GM18861 (cell line): ENCODE data around the gene SV2A.
"Not testable (repeated sequence)": the region's sequence is repeated elsewhere in the genome, so short reads cannot be mapped to it uniquely, and the experiment has no call there.

Source experiments
- ATAC-seq: cut with Tn5 transposase; IDR thresholded peaks from one replicate; pipeline ENCODE4 v1.9.1; 2021; ENCODE audit not compliant: unreplicated experiment

SV2A gene

GRCh38 chr1:149887456-149888246 lies 30.0 kb downstream of the SV2A start:
- ATAC-seq, result peak; percentile 33

DNA sequence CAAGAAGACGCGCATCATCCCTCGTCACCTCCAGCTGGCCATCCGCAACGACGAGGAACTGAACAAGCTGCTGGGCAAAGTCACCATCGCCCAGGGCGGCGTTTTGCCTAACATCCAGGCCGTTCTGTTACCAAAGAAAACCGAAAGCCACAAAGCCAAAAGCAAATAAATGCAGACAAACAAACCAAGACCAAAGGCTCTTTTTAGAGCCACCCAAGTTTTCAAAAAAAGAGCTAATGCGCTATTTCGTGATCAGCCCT lies 30.5 kb downstream of the SV2A start:
- not testable (repeated sequence) for ATAC-seq

DNA sequence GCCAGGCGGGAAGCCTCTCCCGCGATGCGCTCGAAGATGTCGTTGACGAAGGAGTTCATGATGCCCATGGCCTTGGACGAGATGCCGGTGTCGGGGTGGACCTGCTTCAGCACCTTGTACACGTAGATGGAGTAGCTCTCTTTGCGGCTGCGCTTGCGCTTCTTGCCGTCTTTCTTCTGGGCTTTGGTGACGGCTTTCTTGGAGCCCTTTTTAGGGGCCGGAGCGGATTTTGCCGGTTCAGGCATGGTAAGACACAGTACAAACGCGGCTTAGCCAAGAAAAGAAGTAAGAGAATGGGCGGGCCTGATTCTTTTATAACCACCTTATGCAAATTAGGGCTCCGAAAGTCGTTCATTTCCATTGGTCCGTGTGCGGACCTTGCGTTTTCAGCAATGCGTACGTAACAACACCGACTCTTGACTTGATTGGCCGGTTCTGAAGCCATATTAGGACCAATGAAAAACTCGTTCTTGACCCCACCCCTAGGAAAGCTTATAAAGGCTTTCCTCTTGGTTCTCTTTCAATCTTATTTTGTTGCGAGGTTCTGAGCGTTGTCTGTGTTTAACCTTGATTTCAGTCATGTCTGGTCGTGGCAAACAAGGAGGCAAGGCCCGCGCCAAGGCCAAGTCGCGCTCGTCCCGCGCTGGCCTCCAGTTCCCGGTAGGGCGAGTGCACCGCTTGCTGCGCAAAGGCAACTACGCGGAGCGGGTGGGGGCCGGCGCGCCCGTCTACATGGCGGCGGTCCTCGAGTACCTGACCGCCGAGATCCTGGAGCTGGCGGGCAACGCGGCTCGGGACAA lies 31.0 kb downstream of the SV2A start:
- ATAC-seq, result peak; percentile 55

DNA sequence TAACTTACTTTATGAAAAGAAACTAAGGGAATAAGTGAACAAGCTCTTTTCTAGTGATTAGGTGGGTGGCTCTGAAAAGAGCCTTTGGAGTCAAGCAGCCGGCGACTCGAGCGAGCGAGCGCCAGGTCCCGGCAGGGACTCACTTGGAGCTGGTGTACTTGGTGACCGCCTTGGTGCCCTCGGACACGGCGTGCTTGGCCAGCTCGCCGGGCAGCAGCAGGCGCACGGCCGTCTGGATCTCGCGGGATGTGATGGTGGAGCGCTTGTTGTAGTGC lies 31.6 kb downstream of the SV2A start:
- ATAC-seq, result not testable (repeated sequence)

DNA sequence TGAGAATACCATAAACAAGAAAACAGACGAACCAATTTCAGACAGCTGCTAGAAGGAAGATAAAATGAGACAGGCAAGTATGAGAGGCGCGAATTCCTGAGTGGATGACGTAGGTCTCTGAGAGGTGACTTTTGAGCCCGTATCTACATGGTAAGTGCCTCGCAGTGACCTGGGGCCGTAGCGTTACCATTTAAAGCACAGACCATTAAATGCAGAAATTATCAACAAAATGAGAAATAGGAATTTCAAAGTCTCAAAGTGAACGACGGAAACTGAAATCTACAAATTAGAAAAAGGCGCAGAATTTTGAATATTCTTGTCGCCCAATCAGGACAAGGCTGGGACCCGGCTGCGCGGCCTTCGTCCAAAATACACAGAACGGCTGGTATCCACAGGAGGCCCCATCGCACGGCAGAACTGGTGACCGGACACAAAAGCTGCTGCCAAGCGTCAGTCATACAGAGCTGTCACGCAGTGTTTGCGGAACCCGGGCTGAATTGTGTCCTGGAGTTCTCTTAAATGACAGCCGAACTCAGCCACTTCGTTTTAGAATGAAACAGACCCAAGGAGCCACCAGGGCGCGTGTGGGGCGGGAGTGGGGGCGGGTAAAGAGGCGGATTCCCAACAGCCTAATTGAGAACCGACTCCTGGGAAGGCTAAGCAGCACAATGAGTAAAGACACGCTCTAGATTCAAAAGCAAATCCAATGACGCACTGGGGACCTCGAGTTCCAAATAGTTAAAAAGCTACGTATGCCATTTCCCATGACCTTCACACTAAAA lies 32.1 kb downstream of the SV2A start:
- ATAC-seq, result no peak

- ATAC-seq, result no peak
Observed at GRCh38 chr1:149884433-149885338, 33.0 kb downstream of the SV2A start.

GRCh38 chr1:149883598-149884247 lies 33.9 kb downstream of the SV2A start:
- ATAC-seq, result no peak

GRCh38 chr1:149881876-149882275 lies 35.8 kb downstream of the SV2A start:
- ATAC-seq, result no peak

DNA sequence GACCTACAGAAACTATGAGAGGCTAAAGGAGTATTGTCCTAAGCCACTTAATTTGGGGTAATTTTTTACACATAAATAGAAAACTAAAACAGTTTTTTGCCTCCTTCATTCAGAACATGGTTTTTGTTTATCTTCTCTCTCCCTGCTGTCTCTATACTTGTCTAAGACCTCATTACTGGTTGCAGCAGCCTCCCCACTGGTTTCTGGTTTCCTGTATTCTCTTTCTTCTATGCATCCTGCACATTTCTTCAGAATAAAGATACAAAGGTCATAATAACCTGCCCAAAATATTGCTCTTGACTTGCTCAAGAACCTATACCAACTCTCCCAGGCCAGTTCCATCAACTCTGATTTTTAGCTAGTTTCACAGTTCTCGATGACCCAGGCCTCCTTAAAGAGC lies 38.1 kb downstream of the SV2A start:
- ATAC-seq, result no peak

DNA sequence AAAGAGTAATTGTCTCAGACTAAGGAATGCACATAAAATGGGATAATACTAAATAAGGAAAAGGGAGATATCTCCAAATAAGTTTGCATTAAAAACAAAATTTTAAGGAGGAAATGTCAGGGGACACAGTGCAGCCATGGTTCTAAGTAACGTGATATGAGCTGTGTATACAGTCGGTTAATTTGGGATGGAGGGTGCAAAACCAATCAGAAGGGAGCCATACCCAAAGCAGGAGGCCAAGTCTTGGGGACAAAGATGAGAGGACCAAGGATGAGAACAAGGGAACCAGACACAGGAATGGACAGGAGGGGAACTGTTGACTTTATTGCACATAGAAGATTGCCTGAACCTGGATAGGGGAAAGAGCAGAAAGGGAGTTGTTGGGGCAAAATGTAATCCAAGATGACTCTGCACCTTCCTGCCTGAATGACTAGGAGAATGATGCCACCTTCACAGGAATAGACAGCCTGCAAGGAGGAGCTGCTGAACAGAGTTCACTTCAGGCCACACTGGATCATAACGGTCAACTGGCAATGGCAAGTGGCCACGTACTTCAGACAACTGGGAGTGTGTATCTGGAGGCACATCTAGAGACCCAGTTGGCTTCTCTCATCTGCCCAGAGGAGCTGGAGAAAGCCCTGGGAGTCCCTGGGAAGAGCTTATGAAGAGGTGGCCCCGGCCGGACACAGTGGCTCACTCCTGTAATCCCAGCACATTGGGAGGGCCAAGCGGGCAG lies 40.3 kb downstream of the SV2A start:
- no peak for ATAC-seq

DNA sequence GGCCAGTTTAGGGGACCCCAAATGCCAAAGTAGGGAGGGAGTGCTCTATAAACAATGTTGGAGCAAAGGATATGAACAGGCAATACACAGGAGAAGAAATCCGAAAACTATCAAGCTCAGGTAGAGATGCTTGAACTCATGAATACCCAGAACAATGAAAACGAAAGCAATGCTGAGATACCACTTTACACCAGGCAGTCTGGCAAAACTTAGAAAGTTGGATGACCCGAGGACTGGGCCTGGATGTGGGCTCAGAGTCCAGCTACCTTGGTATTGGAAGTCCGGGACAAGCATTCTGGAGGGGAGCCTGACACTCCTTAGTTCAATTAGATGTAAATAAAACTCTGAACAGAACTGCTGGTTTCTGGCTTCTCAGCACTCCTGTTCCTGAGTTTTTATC lies 44.6 kb downstream of the SV2A start:
- not testable (repeated sequence) for ATAC-seq

GRCh38 chr1:149866887-149867286 lies 50.8 kb downstream of the SV2A start:
- not testable (repeated sequence) for ATAC-seq

DNA sequence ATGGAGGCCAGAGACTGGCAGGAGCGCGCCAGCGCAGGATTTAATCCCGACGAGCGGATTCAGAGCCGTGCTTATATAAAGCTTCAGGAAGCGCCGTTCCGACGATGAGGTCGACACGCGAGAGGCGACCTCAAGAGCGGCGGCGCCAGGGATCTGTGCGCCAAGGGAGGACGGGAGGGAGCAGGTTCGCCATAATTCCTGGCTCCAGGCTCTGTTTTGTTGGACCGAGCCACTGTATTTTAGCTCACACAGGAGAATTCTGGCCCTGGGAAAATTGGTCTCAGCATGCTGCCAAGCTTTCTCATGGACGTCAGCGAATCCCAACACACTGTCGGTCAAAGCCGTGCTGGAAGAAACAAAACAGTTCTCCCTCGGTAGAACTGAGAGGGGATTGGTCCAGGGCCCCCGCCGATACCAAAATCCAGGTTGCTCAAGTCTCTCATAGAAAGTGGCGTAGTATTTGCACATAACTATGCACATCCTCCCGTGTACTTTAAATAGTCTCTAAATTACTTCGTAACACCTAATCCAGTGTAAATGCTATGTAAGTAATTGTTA lies 56.1 kb downstream of the SV2A start:
- peak; percentile 1 for ATAC-seq

DNA sequence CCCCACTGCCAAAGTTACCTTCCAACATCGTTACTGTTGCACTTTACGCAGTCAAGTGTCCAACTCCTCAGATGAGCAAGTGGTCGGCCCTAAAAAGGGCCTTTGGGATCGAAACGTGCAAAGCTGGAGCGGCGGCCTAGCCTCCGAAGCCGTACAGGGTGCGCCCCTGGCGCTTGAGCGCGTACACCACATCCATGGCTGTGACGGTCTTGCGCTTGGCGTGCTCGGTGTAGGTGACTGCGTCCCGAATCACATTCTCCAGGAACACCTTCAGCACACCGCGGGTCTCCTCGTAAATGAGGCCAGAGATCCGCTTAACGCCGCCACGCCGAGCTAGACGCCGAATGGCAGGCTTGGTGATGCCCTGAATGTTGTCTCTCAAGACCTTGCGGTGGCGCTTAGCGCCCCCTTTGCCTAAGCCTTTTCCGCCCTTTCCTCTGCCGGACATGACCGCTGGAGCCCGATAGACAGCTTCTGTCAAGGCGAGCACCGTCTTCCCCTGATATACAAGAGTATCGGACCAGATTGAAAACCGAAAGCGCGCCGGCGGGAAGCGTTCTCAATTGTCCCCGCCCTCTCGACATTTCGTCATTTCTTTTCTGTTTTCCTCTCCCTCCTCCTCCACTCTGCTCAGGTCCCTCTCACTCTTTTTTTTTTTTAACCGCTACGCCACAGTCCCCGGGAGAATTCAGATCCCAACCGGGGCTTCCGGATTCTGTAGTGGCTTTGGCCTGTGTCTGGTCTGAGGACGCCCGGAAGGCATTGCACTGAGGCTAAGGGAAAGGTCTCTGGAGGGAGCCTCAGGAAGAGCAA lies 56.8 kb downstream of the SV2A start:
- peak; percentile 56 for ATAC-seq

- not testable (repeated sequence) for ATAC-seq
Observed at GRCh38 chr1:149860271-149860670, 57.4 kb downstream of the SV2A start.
